Stimulated activated CD8-positive, alpha-beta memory T cell treated with anti-CD3 and anti-CD28 coated beads, Interleukin-4, amount 100 ng/mL, for 1 hour (primary cell): ENCODE data around the gene CASKIN1.
A peak's percentile ranks its signal among the peaks of the same experiment; 100 is the strongest.

Source experiments
- DNase-seq, 2 donors: peaks; one replicate each; pipeline ENCODE4 v3.0.0-alpha.2; 2020; ENCODE audit warnings: low read depth in 2 of 2, low spot score in 1 of 2

CASKIN1 gene

GRCh38 chr16:2160915-2161551 is 35.4 kb downstream of the CASKIN1 start:
- DNase-seq, result no peak

GRCh38 chr16:2159175-2159838 is 37.1 kb downstream of the CASKIN1 start:
- DNase-seq, result no peak

GRCh38 chr16:2158262-2158638 is 38.2 kb downstream of the CASKIN1 start:
- no peak for DNase-seq

GRCh38 chr16:2157480-2158261 is 38.7 kb downstream of the CASKIN1 start:
- DNase-seq, result no peak

GRCh38 chr16:2156849-2157224 is 39.6 kb downstream of the CASKIN1 start:
- no peak for DNase-seq

- DNase-seq, result no peak
Observed at GRCh38 chr16:2155977-2156848, 40.2 kb downstream of the CASKIN1 start.

- DNase-seq, result peak; percentile 87 to 93
Observed at GRCh38 chr16:2155091-2155950, 41.1 kb downstream of the CASKIN1 start, which contains the start of gene TRAF7. Gene TRAF7 (plus strand): TSS chr16:2155782. CDS start chr16:2163921, 8,139 bp downstream.

GRCh38 chr16:2154533-2155090 is 41.8 kb downstream of the CASKIN1 start:
- no peak for DNase-seq

GRCh38 chr16:2152695-2153506 is 43.5 kb downstream of the CASKIN1 start:
- no peak for DNase-seq

GRCh38 chr16:2151188-2152091 is 45.0 kb downstream of the CASKIN1 start:
- no peak for DNase-seq

- DNase-seq, result no peak
Observed at GRCh38 chr16:2150418-2151187, 45.8 kb downstream of the CASKIN1 start.

- DNase-seq, result no peak
Observed at GRCh38 chr16:2149630-2150417, 46.6 kb downstream of the CASKIN1 start.

- DNase-seq, result no peak
Observed at GRCh38 chr16:2148714-2149629, 47.4 kb downstream of the CASKIN1 start.

- no peak for DNase-seq
Observed at GRCh38 chr16:2147981-2148671, 48.3 kb downstream of the CASKIN1 start, which contains the start of gene RAB26. Gene RAB26 (plus strand): TSS chr16:2148625. CDS start chr16:2148784, 159 bp downstream.

- no peak for DNase-seq
Observed at GRCh38 chr16:2147378-2147777, 49.0 kb downstream of the CASKIN1 start.
